Neural progenitor cell (in vitro differentiated cells): ENCODE results near the gene GIT2. TPM values are rescaled to one million over a fixed set of nuclear protein-coding genes. Genes with fewer than 3 reads are reported as not detected.
"Not testable (repeated sequence)": the region's sequence is repeated elsewhere in the genome, so short reads cannot be mapped to it uniquely, and the experiment has no call there.

ENCODE experiments used
- DNase-seq: peaks from one replicate; pipeline ENCODE4 v3.0.0-alpha.2; 2016; ENCODE audit warnings: low spot score
- H2AFZ ChIP-seq: fragments of 200-600 bp; sonication (generic); replicated peaks from 2 replicates; pipeline ENCODE4 v1.6.1; 2016; ENCODE audit warnings: antibody characterized with exemption
- H3F3A ChIP-seq: fragments of 200-600 bp; sonication (generic); 2 replicates; pipeline ENCODE4 v1.6.1; 2016; ENCODE audit warnings: antibody characterized with exemption, low read depth
- H3K27ac ChIP-seq: fragments of 200-600 bp; sonication (generic); 2 replicates; pipeline ENCODE4 v1.5.1; 2016; ENCODE audit warnings: mild to moderate bottlenecking
- H3K27me3 ChIP-seq: fragments of 200-600 bp; sonication (generic); 2 replicates; pipeline ENCODE4 v1.6.1; 2016; ENCODE audit warnings: mild to moderate bottlenecking, moderate library complexity
- H3K36me3 ChIP-seq: fragments of 200-600 bp; sonication (generic); 2 replicates; pipeline ENCODE4 v1.5.1; 2016
- H3K4me1 ChIP-seq: fragments of 200-600 bp; sonication (generic); 2 replicates; pipeline ENCODE4 v1.6.1; 2016; ENCODE audit warnings: mixed run types
- H3K4me2 ChIP-seq: fragments of 200-600 bp; sonication (generic); 2 replicates; pipeline ENCODE4 v1.6.1; 2016
- H3K4me3 ChIP-seq: fragments of 200-600 bp; sonication (generic); 2 replicates; pipeline ENCODE4 v1.5.1; 2016
- H3K79me2 ChIP-seq: fragments of 200-600 bp; sonication (generic); 2 replicates; pipeline ENCODE4 v1.6.1; 2016; ENCODE audit warnings: low read depth
- H3K9ac ChIP-seq: fragments of 200-600 bp; sonication (generic); 2 replicates; pipeline ENCODE4 v1.6.1; 2016
- H3K9me3 ChIP-seq: fragments of 200-600 bp; sonication (generic); 2 replicates; pipeline ENCODE4 v1.5.1; 2016; ENCODE audit warnings: low read depth
- H4K20me1 ChIP-seq: fragments of 200-600 bp; sonication (generic); 2 replicates; pipeline ENCODE4 v1.6.1; 2016; ENCODE audit warnings: low read depth
- H3K27ac Mint-ChIP-seq: 3 replicates; pipeline ENCODE4 v1.8.0; 2021; ENCODE audit warnings: mixed read lengths
- H3K27me3 Mint-ChIP-seq: 2 replicates; pipeline ENCODE4 v1.8.0; 2022; ENCODE audit warnings: low read depth, mild to moderate bottlenecking, inconsistent platforms, moderate library complexity, mixed read lengths; ENCODE audit not compliant: insufficient read depth
- H3K36me3 Mint-ChIP-seq: 3 replicates; pipeline ENCODE4 v1.8.0; 2021; ENCODE audit warnings: mixed read lengths
- H3K4me1 Mint-ChIP-seq: 3 replicates; pipeline ENCODE4 v1.8.0; 2021; ENCODE audit warnings: mixed read lengths
- H3K4me3 Mint-ChIP-seq: 3 replicates; pipeline ENCODE4 v1.8.0; 2021; ENCODE audit warnings: mild to moderate bottlenecking, moderate library complexity, mixed read lengths
- H3K9me3 Mint-ChIP-seq: 3 replicates; pipeline ENCODE4 v1.8.0; 2020; ENCODE audit warnings: mixed read lengths
- EZH2 ChIP-seq: fragments of 200-600 bp; sonication (generic); IDR thresholded peaks from 2 replicates; pipeline ENCODE4 v1.6.1; 2017; ENCODE audit warnings: antibody characterized with exemption, mild to moderate bottlenecking, moderate library complexity
- EZH2phosphoT487 ChIP-seq: fragments of 200-600 bp; sonication (generic); IDR thresholded peaks from 2 replicates; pipeline ENCODE4 v1.6.1; 2017; ENCODE audit warnings: antibody characterized with exemption
- total RNA-seq: library from RNA; depleted of rRNA; stranded (reverse); fragments of >200 nt; gene quantifications from 2 replicates; pipeline ENCODE4 v1.2.3, GENCODE V29; 2015; ENCODE audit warnings: low replicate concordance
- TF ChIP-seq, protein P1 (sequence below): fragments of 200-600 bp; sonication (generic); IDR thresholded peaks from 2 replicates; pipeline ENCODE4 v1.5.1; 2017; ENCODE audit warnings: antibody characterized with exemption, mild to moderate bottlenecking

GIT2 gene
- total RNA-seq, 1 donor from 2014 or later: 28.5 TPM

DNA sequence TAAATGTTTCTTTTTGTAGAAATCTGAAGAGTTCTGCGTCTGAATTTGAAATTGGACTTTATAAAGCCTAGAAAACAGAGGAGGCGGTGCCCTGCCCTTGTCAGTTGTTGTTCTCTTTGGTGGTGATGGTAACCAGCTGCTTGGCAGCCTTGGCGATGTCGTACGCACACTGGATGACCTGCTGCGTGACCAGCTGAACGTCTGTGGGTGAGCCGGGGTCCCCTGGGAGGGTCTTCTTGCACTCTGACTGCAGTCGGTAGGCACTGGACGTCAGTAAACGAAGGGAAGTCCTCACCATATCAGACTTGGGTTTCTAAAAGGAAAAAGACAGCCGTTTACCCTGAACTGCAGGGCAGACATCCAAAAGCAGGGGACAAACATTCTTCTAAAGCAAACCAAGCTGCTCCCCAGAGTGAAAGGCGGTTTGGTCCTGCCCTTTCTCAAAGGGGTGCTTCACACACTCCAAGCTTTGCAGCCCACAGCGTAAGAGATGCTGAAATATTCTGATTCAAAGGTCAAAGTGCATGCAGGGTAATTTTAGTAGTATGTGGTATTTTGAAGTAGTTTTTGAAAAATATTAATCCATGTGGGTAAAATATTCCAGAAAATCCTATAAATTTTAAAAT is 63.2 kb downstream of the GIT2 start:
- no peak overlapping the region for H3K27ac ChIP-seq
- no peaks in the 10 kb centered on the region for H3K9me3 ChIP-seq
- H3K27ac Mint-ChIP-seq: no peak overlapping the region
- no peaks in the 10 kb centered on the region for H3K4me1 ChIP-seq
- H3K4me1 Mint-ChIP-seq: no peaks in the 10 kb centered on the region
- H3K27me3 ChIP-seq: no peaks in the 10 kb centered on the region
- no peak overlapping the region for H3K4me2 ChIP-seq
- H3K4me3 Mint-ChIP-seq: no peak overlapping the region
- H3K9me3 Mint-ChIP-seq: no peaks in the 10 kb centered on the region
- no peaks in the 10 kb centered on the region for H3F3A ChIP-seq
- H3K27me3 Mint-ChIP-seq: no peaks in the 10 kb centered on the region
- H3K9ac ChIP-seq: no peak overlapping the region
- H3K36me3 Mint-ChIP-seq: peaks cover 22% of the 10 kb centered on the region
- no peak overlapping the region for H2AFZ ChIP-seq
- TF ChIP-seq EZH2phosphoT487 (no peak), EZH2 (no peak)
- TF ChIP-seq, protein P1, sequence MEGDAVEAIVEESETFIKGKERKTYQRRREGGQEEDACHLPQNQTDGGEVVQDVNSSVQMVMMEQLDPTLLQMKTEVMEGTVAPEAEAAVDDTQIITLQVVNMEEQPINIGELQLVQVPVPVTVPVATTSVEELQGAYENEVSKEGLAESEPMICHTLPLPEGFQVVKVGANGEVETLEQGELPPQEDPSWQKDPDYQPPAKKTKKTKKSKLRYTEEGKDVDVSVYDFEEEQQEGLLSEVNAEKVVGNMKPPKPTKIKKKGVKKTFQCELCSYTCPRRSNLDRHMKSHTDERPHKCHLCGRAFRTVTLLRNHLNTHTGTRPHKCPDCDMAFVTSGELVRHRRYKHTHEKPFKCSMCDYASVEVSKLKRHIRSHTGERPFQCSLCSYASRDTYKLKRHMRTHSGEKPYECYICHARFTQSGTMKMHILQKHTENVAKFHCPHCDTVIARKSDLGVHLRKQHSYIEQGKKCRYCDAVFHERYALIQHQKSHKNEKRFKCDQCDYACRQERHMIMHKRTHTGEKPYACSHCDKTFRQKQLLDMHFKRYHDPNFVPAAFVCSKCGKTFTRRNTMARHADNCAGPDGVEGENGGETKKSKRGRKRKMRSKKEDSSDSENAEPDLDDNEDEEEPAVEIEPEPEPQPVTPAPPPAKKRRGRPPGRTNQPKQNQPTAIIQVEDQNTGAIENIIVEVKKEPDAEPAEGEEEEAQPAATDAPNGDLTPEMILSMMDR: no peak
- no peak overlapping the region for H3K4me3 ChIP-seq
- no peaks in the 10 kb centered on the region for H3K79me2 ChIP-seq
- DNase-seq: no peak
- H4K20me1 ChIP-seq: peaks cover 4% of the 10 kb centered on the region
- H3K36me3 ChIP-seq: peaks cover 5% of the 10 kb centered on the region

DNA sequence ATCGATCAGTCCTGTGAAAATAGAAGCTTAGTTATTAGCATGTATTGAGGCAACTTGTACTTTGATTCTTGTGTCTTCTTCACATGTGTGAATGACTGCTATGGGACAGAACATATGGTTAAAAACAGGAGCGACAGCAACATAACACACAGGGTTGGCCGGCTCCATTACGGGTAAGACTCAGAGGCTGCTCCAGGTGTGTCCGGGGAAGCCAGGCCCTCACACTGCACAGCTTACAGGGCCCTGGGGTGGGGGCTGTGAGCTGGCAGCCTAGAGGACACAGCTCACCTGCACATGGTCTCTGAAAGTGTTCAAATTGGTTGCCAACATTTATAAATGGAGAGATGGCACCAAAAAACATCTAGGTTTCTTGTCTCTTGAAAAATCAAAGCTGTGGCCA is 65.0 kb downstream of the GIT2 start:
- Mint-ChIP-seq H3K36me3 (peaks cover 20% of the 10 kb centered on the region), H3K4me3 (no peak overlapping the region), H3K9me3 (no peaks in the 10 kb centered on the region), H3K27me3 (no peaks in the 10 kb centered on the region), H3K27ac (no peak overlapping the region), H3K4me1 (no peaks in the 10 kb centered on the region)
- Histone ChIP-seq H3K27ac (no peak overlapping the region), H3K36me3 (peaks cover 3% of the 10 kb centered on the region), H3F3A (no peaks in the 10 kb centered on the region), H3K27me3 (no peaks in the 10 kb centered on the region), H3K4me3 (no peak overlapping the region), H3K79me2 (no peaks in the 10 kb centered on the region), H3K9ac (no peak overlapping the region), H2AFZ (no peak overlapping the region), H3K4me1 (no peaks in the 10 kb centered on the region), H3K9me3 (no peaks in the 10 kb centered on the region), H4K20me1 (peaks cover 4% of the 10 kb centered on the region), H3K4me2 (no peak overlapping the region)
- TF ChIP-seq, protein P1: no peak
- TF ChIP-seq EZH2phosphoT487: no peak
- TF ChIP-seq EZH2: no peak
- DNase-seq: no peak

- no peak for DNase-seq
- H3K27ac Mint-ChIP-seq: peak overlapping the region; percentile 69
- H4K20me1 ChIP-seq: peaks cover 4% of the 10 kb centered on the region
- no peaks in the 10 kb centered on the region for H3K27me3 Mint-ChIP-seq
- H3K4me3 Mint-ChIP-seq: no peak overlapping the region
- H3K79me2 ChIP-seq: no peaks in the 10 kb centered on the region
- H2AFZ ChIP-seq: no peak overlapping the region
- no peaks in the 10 kb centered on the region for H3K9me3 ChIP-seq
- no peaks in the 10 kb centered on the region for H3K36me3 ChIP-seq
- peaks cover 19% of the 10 kb centered on the region for H3K36me3 Mint-ChIP-seq
- H3F3A ChIP-seq: no peaks in the 10 kb centered on the region
- no peak overlapping the region for H3K4me3 ChIP-seq
- H3K9me3 Mint-ChIP-seq: no peaks in the 10 kb centered on the region
- H3K9ac ChIP-seq: no peak overlapping the region
- H3K4me1 Mint-ChIP-seq: no peaks in the 10 kb centered on the region
- H3K27me3 ChIP-seq: no peaks in the 10 kb centered on the region
- H3K27ac ChIP-seq: no peak overlapping the region
- no peak overlapping the region for H3K4me2 ChIP-seq
- TF ChIP-seq EZH2 (no peak), EZH2phosphoT487 (no peak)
- TF ChIP-seq, protein P1: no peak
- no peaks in the 10 kb centered on the region for H3K4me1 ChIP-seq
Observed at GRCh38 chr12:109930028-109930800, 66.0 kb downstream of the GIT2 start.

DNA sequence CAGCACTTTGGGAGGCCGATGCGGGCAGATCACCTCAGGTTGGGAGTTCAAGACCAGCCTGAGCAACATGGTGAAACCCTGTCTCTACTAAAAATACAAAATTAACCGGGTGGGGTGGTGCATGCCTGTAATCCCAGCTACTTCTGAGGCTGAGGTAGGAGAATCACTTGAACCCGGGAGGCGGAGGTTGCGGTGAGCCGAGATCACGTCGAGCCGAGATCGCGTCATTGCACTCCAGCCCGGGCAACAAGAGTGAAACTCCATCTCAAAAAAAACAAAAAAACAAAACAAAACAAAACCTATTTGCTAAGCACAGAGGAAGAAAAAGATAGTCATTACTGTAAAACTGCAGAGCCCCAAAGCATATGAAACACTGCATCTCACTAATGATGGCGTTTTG is 66.8 kb downstream of the GIT2 start:
- not testable (repeated sequence) for H3K9me3 Mint-ChIP-seq, H3K4me3 Mint-ChIP-seq, H3K4me3 ChIP-seq, H3K4me2 ChIP-seq, H3F3A ChIP-seq, H4K20me1 ChIP-seq, H3K9ac ChIP-seq, H2AFZ ChIP-seq, H3K79me2 ChIP-seq, H3K27me3 Mint-ChIP-seq, H3K9me3 ChIP-seq, DNase-seq, H3K4me1 ChIP-seq, H3K27ac Mint-ChIP-seq, H3K27ac ChIP-seq, H3K36me3 ChIP-seq, H3K27me3 ChIP-seq, H3K4me1 Mint-ChIP-seq
- H3K36me3 Mint-ChIP-seq: peaks cover 21% of the 10 kb centered on the region
